Adrenal gland (tissue), 5 donors: ENCODE results near the gene OGFOD2.

Source experiments
- CTCF ChIP-seq, 6 experiments: fragments of 450-650 bp in 4 of 6; fragments of 200-600 bp in 2 of 6; sonication (generic) in 1 of 6; IDR thresholded peaks; 1 replicate in 5 of 6; 2 replicates in 1 of 6; pipeline versions ENCODE4 v1.5.1 to v1.8.0; 2016 to 2021; ENCODE audit warnings: antibody characterized with exemption in 6 of 6, mild to moderate bottlenecking in 2 of 6, moderate library complexity in 1 of 6
- POLR2A ChIP-seq, 2 donors: fragments of 450-650 bp; IDR thresholded peaks; one replicate each; pipeline ENCODE4 v1.6.1; 2017; ENCODE audit warnings: antibody characterized with exemption in 2 of 2, mild to moderate bottlenecking in 2 of 2, moderate library complexity in 1 of 2
- donor health status: DM: no; HTN: no; CAD: no.

- TF ChIP-seq CTCF (IDR thresholded peaks at IDR 0.05) (no peak), POLR2A (IDR thresholded peaks at IDR 0.05) (no peak)
Observed at GRCh38 chr12:122999196-122999946, 24.3 kb downstream of the OGFOD2 start.
